Activated naive CD4-positive, alpha-beta T cell treated with anti-CD3 and anti-CD28 coated beads, Interleukin-2, amount 50 U/mL, for 16 hours (primary cell): ENCODE results near the gene FAM124A.

Experiments
- DNase-seq: peaks from one replicate; pipeline ENCODE4 v3.0.0-alpha.2; 2020

FAM124A gene

GRCh38 chr13:51221674-51222036 lies 543 bp upstream of the FAM124A start:
- DNase-seq, result no peak

- DNase-seq, result no peak
Observed at GRCh38 chr13:51222686-51223559, 725 bp downstream of the FAM124A start.

GRCh38 chr13:51223560-51224270 lies 1.5 kb downstream of the FAM124A start:
- no peak for DNase-seq

GRCh38 chr13:51225029-51225428 lies 2.8 kb downstream of the FAM124A start:
- no peak for DNase-seq

- DNase-seq, result no peak
Observed at GRCh38 chr13:51227404-51227803, 5.2 kb downstream of the FAM124A start.

- no peak for DNase-seq
Observed at GRCh38 chr13:51229101-51229719, 7.0 kb downstream of the FAM124A start.

GRCh38 chr13:51229731-51230130 lies 7.5 kb downstream of the FAM124A start:
- no peak for DNase-seq

- DNase-seq, result no peak
Observed at GRCh38 chr13:51230477-51231105, 8.4 kb downstream of the FAM124A start.

GRCh38 chr13:51231456-51231855 lies 9.3 kb downstream of the FAM124A start:
- DNase-seq, result no peak

- no peak for DNase-seq
Observed at GRCh38 chr13:51232328-51232727, 10.1 kb downstream of the FAM124A start.

- no peak for DNase-seq
Observed at GRCh38 chr13:51233117-51233826, 11.1 kb downstream of the FAM124A start.

GRCh38 chr13:51234676-51235075 lies 12.5 kb downstream of the FAM124A start:
- DNase-seq, result no peak

GRCh38 chr13:51235186-51235585 lies 13.0 kb downstream of the FAM124A start:
- DNase-seq, result no peak

- no peak for DNase-seq
Observed at GRCh38 chr13:51235756-51236490, 13.7 kb downstream of the FAM124A start.

- DNase-seq, result no peak
Observed at GRCh38 chr13:51236491-51236792, 14.2 kb downstream of the FAM124A start.

- no peak for DNase-seq
Observed at GRCh38 chr13:51237386-51237785, 15.2 kb downstream of the FAM124A start.

- no peak for DNase-seq
Observed at GRCh38 chr13:51237887-51238286, 15.7 kb downstream of the FAM124A start.

- no peak for DNase-seq
Observed at GRCh38 chr13:51240178-51240577, 18.0 kb downstream of the FAM124A start.

- no peak for DNase-seq
Observed at GRCh38 chr13:51240958-51241357, 18.8 kb downstream of the FAM124A start.

GRCh38 chr13:51241720-51242119 lies 19.5 kb downstream of the FAM124A start:
- no peak for DNase-seq

- no peak for DNase-seq
Observed at GRCh38 chr13:51243227-51243626, 21.0 kb downstream of the FAM124A start.

- no peak for DNase-seq
Observed at GRCh38 chr13:51243832-51244231, 21.6 kb downstream of the FAM124A start.
